HG03060 (cell line): ENCODE measurements around the gene ANKRD1.

Experiments
- ATAC-seq: cut with Tn5 transposase; IDR thresholded peaks from one replicate; pipeline ENCODE4 v1.9.1; 2021; ENCODE audit warnings: low read depth, moderate number of reproducible peaks; ENCODE audit not compliant: unreplicated experiment

Gene ANKRD1

GRCh38 chr10:90865401-90865800 lies 55.5 kb downstream of the ANKRD1 start:
- ATAC-seq = no peak

GRCh38 chr10:90862908-90863514 lies 57.9 kb downstream of the ANKRD1 start:
- ATAC-seq = no peak
